OCI-LY1 (cell line): ENCODE data around the gene ARHGEF11.

ENCODE experiments used
- EZH2 ChIP-seq: fragments of 200-600 bp; sonication (generic), shearing (Covaris generic); IDR thresholded peaks from 2 replicates; pipeline ENCODE4 v1.8.0; 2017; ENCODE audit warnings: borderline replicate concordance, mixed run types, mild to moderate bottlenecking, antibody characterized with exemption, low read length, moderate library complexity, mixed read lengths
- TF ChIP-seq, protein P1 (sequence below): fragments of 200-600 bp; sonication (generic), shearing (Covaris generic); IDR thresholded peaks from 2 replicates; pipeline ENCODE4 v1.5.1; 2017; ENCODE audit warnings: mild to moderate bottlenecking, antibody characterized with exemption, low read length, moderate library complexity, mixed read lengths

DNA sequence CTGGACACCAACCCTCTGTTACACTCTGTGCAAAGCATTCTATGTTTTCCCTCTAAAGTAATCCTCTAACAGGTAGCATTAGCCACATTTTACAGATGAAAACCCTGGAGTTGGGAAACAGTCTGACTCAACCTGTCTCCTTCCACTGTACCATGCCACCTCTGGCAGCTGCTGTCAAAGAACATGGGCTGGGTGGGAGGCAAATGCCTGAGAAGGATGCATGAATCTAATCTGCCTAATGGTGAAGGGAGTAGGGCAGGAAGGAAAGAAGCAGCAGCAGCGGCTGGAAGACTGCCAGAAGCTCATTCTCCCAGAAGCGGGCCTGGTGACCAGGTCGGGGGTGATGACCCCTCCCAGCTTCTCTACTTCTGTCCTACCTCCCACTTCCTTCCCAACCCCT is 103.4 kb downstream of the ARHGEF11 start:
- TF ChIP-seq, protein P1, sequence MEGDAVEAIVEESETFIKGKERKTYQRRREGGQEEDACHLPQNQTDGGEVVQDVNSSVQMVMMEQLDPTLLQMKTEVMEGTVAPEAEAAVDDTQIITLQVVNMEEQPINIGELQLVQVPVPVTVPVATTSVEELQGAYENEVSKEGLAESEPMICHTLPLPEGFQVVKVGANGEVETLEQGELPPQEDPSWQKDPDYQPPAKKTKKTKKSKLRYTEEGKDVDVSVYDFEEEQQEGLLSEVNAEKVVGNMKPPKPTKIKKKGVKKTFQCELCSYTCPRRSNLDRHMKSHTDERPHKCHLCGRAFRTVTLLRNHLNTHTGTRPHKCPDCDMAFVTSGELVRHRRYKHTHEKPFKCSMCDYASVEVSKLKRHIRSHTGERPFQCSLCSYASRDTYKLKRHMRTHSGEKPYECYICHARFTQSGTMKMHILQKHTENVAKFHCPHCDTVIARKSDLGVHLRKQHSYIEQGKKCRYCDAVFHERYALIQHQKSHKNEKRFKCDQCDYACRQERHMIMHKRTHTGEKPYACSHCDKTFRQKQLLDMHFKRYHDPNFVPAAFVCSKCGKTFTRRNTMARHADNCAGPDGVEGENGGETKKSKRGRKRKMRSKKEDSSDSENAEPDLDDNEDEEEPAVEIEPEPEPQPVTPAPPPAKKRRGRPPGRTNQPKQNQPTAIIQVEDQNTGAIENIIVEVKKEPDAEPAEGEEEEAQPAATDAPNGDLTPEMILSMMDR: no peak
- TF ChIP-seq EZH2: no peak
